Measurements from ENCODE around the gene C21orf58.

- TF ChIP-seq CTCF (IDR thresholded peaks at IDR 0.05) (no peak), FOSL2 (IDR thresholded peaks at IDR 0.05; ENCODE audit: borderline replicate concordance, low read depth) (no peak), USF2 (IDR thresholded peaks at IDR 0.05; ENCODE audit: borderline replicate concordance, low read depth, low read length) (no peak), EZH2phosphoT487 (IDR thresholded peaks at IDR 0.05; ENCODE audit: borderline replicate concordance, low read depth) (no peak), MAX (IDR thresholded peaks at IDR 0.05; ENCODE audit: low read depth) (no peak), SIN3A (IDR thresholded peaks at IDR 0.05; ENCODE audit: borderline replicate concordance, low read depth, low read length) (no peak), ELF1 (IDR thresholded peaks at IDR 0.05) (no peak), SMC3 (IDR thresholded peaks at IDR 0.05; ENCODE audit: low read depth, low read length) (no peak), TEAD4 (IDR thresholded peaks at IDR 0.05; ENCODE audit: borderline replicate concordance, insufficient read depth) (no peak), TAF1 (IDR thresholded peaks at IDR 0.05; ENCODE audit: borderline replicate concordance, low read depth, low read length) (no peak), RFX5 (IDR thresholded peaks at IDR 0.05; ENCODE audit: low read length) (no peak), MEF2A (IDR thresholded peaks at IDR 0.05; ENCODE audit: borderline replicate concordance, low read depth) (no peak)
These were observed 3.3 kb downstream of the C21orf58 start for GRCh38 chr21:46320331-46320801.
